Mucosa of stomach (tissue), 1 donor: ENCODE measurements around the gene NKX1-1.
"Not testable (repeated sequence)": the region's sequence is repeated elsewhere in the genome, so short reads cannot be mapped to it uniquely, and the experiment has no call there.

ENCODE experiments used
- H3K27me3 ChIP-seq: one replicate; pipeline ENCODE4 v1.7.0; 2013; ENCODE audit warnings: mild to moderate bottlenecking, low read length; ENCODE audit not compliant: control insufficient read depth, insufficient read depth
- H3K36me3 ChIP-seq: one replicate; pipeline ENCODE4 v1.7.0; 2013; ENCODE audit warnings: low read length; ENCODE audit not compliant: control insufficient read depth, insufficient read depth
- H3K4me1 ChIP-seq: one replicate; pipeline ENCODE4 v1.7.0; 2013; ENCODE audit warnings: mild to moderate bottlenecking, low read length; ENCODE audit not compliant: control insufficient read depth, insufficient read depth
- H3K4me3 ChIP-seq: one replicate; pipeline ENCODE4 v1.7.0; 2013; ENCODE audit warnings: low read length
- H3K9ac ChIP-seq: one replicate; pipeline ENCODE4 v1.7.0; 2013; ENCODE audit warnings: mild to moderate bottlenecking, low read length, moderate library complexity
- H3K9me3 ChIP-seq: one replicate; pipeline ENCODE4 v1.7.0; 2013; ENCODE audit warnings: mild to moderate bottlenecking, low read length, moderate library complexity; ENCODE audit not compliant: control insufficient read depth
- donor health status: Pancreatic carcinoma.

The NKX1-1 gene

GRCh38 chr4:1376391-1376840, 29.8 kb downstream of the NKX1-1 start:
- Histone ChIP-seq H3K9ac (no peak overlapping the region), H3K4me3 (no peak overlapping the region), H3K9me3 (no peaks in the 10 kb centered on the region), H3K27me3 (no peaks in the 10 kb centered on the region), H3K36me3 (no peaks in the 10 kb centered on the region), H3K4me1 (no peaks in the 10 kb centered on the region)

- Histone ChIP-seq H3K9ac (no peak overlapping the region), H3K27me3 (no peaks in the 10 kb centered on the region), H3K36me3 (no peaks in the 10 kb centered on the region), H3K4me1 (no peaks in the 10 kb centered on the region), H3K4me3 (no peak overlapping the region), H3K9me3 (no peaks in the 10 kb centered on the region)
These were observed 30.4 kb downstream of the NKX1-1 start for GRCh38 chr4:1375761-1376322.

GRCh38 chr4:1375051-1375721, 31.1 kb downstream of the NKX1-1 start:
- no peak overlapping the region for H3K9ac ChIP-seq
- H3K36me3 ChIP-seq, result no peaks in the 10 kb centered on the region
- H3K9me3 ChIP-seq, result no peaks in the 10 kb centered on the region
- no peak overlapping the region for H3K4me3 ChIP-seq
- H3K4me1 ChIP-seq, result no peaks in the 10 kb centered on the region
- H3K27me3 ChIP-seq, result no peaks in the 10 kb centered on the region

- no peak overlapping the region for H3K9ac ChIP-seq
- no peak overlapping the region for H3K4me3 ChIP-seq
- H3K27me3 ChIP-seq, result no peaks in the 10 kb centered on the region
- H3K4me1 ChIP-seq, result no peaks in the 10 kb centered on the region
- H3K9me3 ChIP-seq, result no peaks in the 10 kb centered on the region
- H3K36me3 ChIP-seq, result no peaks in the 10 kb centered on the region
These were observed 31.6 kb downstream of the NKX1-1 start for GRCh38 chr4:1374706-1375045.

GRCh38 chr4:1373892-1374705, 32.1 kb downstream of the NKX1-1 start:
- H3K9me3 ChIP-seq, result no peaks in the 10 kb centered on the region
- no peaks in the 10 kb centered on the region for H3K27me3 ChIP-seq
- H3K36me3 ChIP-seq, result no peaks in the 10 kb centered on the region
- no peak overlapping the region for H3K9ac ChIP-seq
- H3K4me1 ChIP-seq, result no peaks in the 10 kb centered on the region
- H3K4me3 ChIP-seq, result no peak overlapping the region

- not testable (repeated sequence) for H3K9me3 ChIP-seq, H3K27me3 ChIP-seq, H3K4me1 ChIP-seq, H3K4me3 ChIP-seq, H3K9ac ChIP-seq, H3K36me3 ChIP-seq
These were observed 33.7 kb downstream of the NKX1-1 start for GRCh38 chr4:1372576-1372975.

GRCh38 chr4:1371176-1372165, 34.8 kb downstream of the NKX1-1 start:
- no peaks in the 10 kb centered on the region for H3K36me3 ChIP-seq

GRCh38 chr4:1370321-1371124, 35.7 kb downstream of the NKX1-1 start:
- Histone ChIP-seq H3K4me1 (no peaks in the 10 kb centered on the region), H3K36me3 (no peaks in the 10 kb centered on the region), H3K9me3 (no peaks in the 10 kb centered on the region), H3K27me3 (no peaks in the 10 kb centered on the region), H3K9ac (no peak overlapping the region), H3K4me3 (no peak overlapping the region)

More at GRCh38 chr4:1371176-1372165, 34.8 kb downstream of the NKX1-1 start:
- H3K9ac ChIP-seq, result no peak overlapping the region
- no peaks in the 10 kb centered on the region for H3K27me3 ChIP-seq
- no peaks in the 10 kb centered on the region for H3K4me1 ChIP-seq
- H3K4me3 ChIP-seq, result no peak overlapping the region
- no peaks in the 10 kb centered on the region for H3K9me3 ChIP-seq

- no peaks in the 10 kb centered on the region for H3K36me3 ChIP-seq
These were observed 36.7 kb downstream of the NKX1-1 start for GRCh38 chr4:1369479-1370079.

GRCh38 chr4:1369091-1369450, 37.2 kb downstream of the NKX1-1 start:
- H3K4me1 ChIP-seq, result no peaks in the 10 kb centered on the region

More at GRCh38 chr4:1369479-1370079, 36.7 kb downstream of the NKX1-1 start:
- Histone ChIP-seq H3K27me3 (no peaks in the 10 kb centered on the region), H3K9me3 (no peaks in the 10 kb centered on the region), H3K4me1 (no peaks in the 10 kb centered on the region), H3K9ac (no peak overlapping the region), H3K4me3 (no peak overlapping the region)

More at GRCh38 chr4:1369091-1369450, 37.2 kb downstream of the NKX1-1 start:
- H3K9ac ChIP-seq, result no peak overlapping the region
- H3K9me3 ChIP-seq, result no peaks in the 10 kb centered on the region
- no peaks in the 10 kb centered on the region for H3K36me3 ChIP-seq
- H3K27me3 ChIP-seq, result no peaks in the 10 kb centered on the region
- no peak overlapping the region for H3K4me3 ChIP-seq
